ENCODE data around the gene SSBP4. TPM values are rescaled to one million over a fixed set of nuclear protein-coding genes. Genes with fewer than 3 reads are reported as not detected.

The SSBP4 gene
- total and polyA plus RNA-seq, 2 experiments from 2014 or later: 72.6 to 156 TPM

- no peak overlapping the region for H2AFZ ChIP-seq
- H3K4me3 ChIP-seq: no peak overlapping the region
- no peak overlapping the region for H3K27ac ChIP-seq
- H3K79me2 ChIP-seq: no peaks in the 10 kb centered on the region
- H3K4me2 ChIP-seq: no peak overlapping the region
- H3K9me2 ChIP-seq (replicated peaks; ENCODE audit: insufficient read depth): no peaks in the 10 kb centered on the region
- DNase-seq (ENCODE audit: low spot score): no peak
- no peaks in the 10 kb centered on the region for H3K27me3 ChIP-seq
- no peak for TF ChIP-seq CTCF (IDR thresholded peaks at IDR 0.05; ENCODE audit: poor library complexity)
- no peak for TF ChIP-seq EZH2 (IDR thresholded peaks at IDR 0.05; ENCODE audit: borderline replicate concordance)
- TF ChIP-seq EZH2phosphoT487 (IDR thresholded peaks at IDR 0.05; ENCODE audit: low read depth, severe bottlenecking, unreplicated experiment): no peak
- no peaks in the 10 kb centered on the region for H3K9me3 ChIP-seq (ENCODE audit: low read depth)
- H4K20me1 ChIP-seq (ENCODE audit: insufficient read depth, poor library complexity, severe bottlenecking): no peaks in the 10 kb centered on the region
- H3K4me1 ChIP-seq (ENCODE audit: insufficient read depth): peaks cover 31% of the 10 kb centered on the region
- 90% methylated on average over 23 of the region's 23 CpGs for WGBS (ENCODE audit: low lambda C conversion rate, missing lambda C conversion rate)
- no peaks in the 10 kb centered on the region for H3K36me3 ChIP-seq (replicated peaks; ENCODE audit: insufficient read depth, low read depth)
Measured at GRCh38 chr19:18440936-18441803, 22.0 kb downstream of the SSBP4 start.

- H3K36me3 ChIP-seq (replicated peaks; ENCODE audit: insufficient read depth, low read depth): no peaks in the 10 kb centered on the region
- no peaks in the 10 kb centered on the region for H3K27me3 ChIP-seq
- H3K4me1 ChIP-seq (ENCODE audit: insufficient read depth): peaks cover 26% of the 10 kb centered on the region
- H3K27ac ChIP-seq: no peak overlapping the region
- WGBS (ENCODE audit: low lambda C conversion rate, missing lambda C conversion rate): 87% methylated on average over 5 of the region's 5 CpGs
- no peak overlapping the region for H2AFZ ChIP-seq
- H3K9me3 ChIP-seq (ENCODE audit: low read depth): no peaks in the 10 kb centered on the region
- no peak for DNase-seq (ENCODE audit: low spot score)
- no peaks in the 10 kb centered on the region for H4K20me1 ChIP-seq (ENCODE audit: insufficient read depth, poor library complexity, severe bottlenecking)
- H3K4me3 ChIP-seq: no peak overlapping the region
- H3K4me2 ChIP-seq: no peak overlapping the region
- no peak for TF ChIP-seq CTCF (IDR thresholded peaks at IDR 0.05; ENCODE audit: poor library complexity)
- no peak for TF ChIP-seq EZH2phosphoT487 (IDR thresholded peaks at IDR 0.05; ENCODE audit: low read depth, severe bottlenecking, unreplicated experiment)
- TF ChIP-seq EZH2 (IDR thresholded peaks at IDR 0.05; ENCODE audit: borderline replicate concordance): no peak
- H3K9me2 ChIP-seq (replicated peaks; ENCODE audit: insufficient read depth): no peaks in the 10 kb centered on the region
- no peaks in the 10 kb centered on the region for H3K79me2 ChIP-seq
Measured at GRCh38 chr19:18441804-18442788, 22.9 kb downstream of the SSBP4 start.

- no peak for TF ChIP-seq CTCF (IDR thresholded peaks at IDR 0.05; ENCODE audit: poor library complexity)
- no peak for TF ChIP-seq EZH2 (IDR thresholded peaks at IDR 0.05; ENCODE audit: borderline replicate concordance)
- no peak for TF ChIP-seq EZH2phosphoT487 (IDR thresholded peaks at IDR 0.05; ENCODE audit: low read depth, severe bottlenecking, unreplicated experiment)
- 93% methylated on average over 12 of the region's 12 CpGs for WGBS (ENCODE audit: low lambda C conversion rate, missing lambda C conversion rate)
- H4K20me1 ChIP-seq (ENCODE audit: insufficient read depth, poor library complexity, severe bottlenecking): no peaks in the 10 kb centered on the region
Measured at GRCh38 chr19:18442941-18443340, 23.7 kb downstream of the SSBP4 start.

More at GRCh38 chr19:18442941-18443340, 23.7 kb downstream of the SSBP4 start:
- no peaks in the 10 kb centered on the region for H3K27me3 ChIP-seq
- no peak overlapping the region for H3K27ac ChIP-seq
- no peaks in the 10 kb centered on the region for H3K36me3 ChIP-seq (replicated peaks; ENCODE audit: insufficient read depth, low read depth)
- H3K4me2 ChIP-seq: no peak overlapping the region
- H2AFZ ChIP-seq: no peak overlapping the region
- no peaks in the 10 kb centered on the region for H3K9me2 ChIP-seq (replicated peaks; ENCODE audit: insufficient read depth)
- H3K4me3 ChIP-seq: no peak overlapping the region
- DNase-seq (ENCODE audit: low spot score): no peak
- no peaks in the 10 kb centered on the region for H3K79me2 ChIP-seq
- H3K4me1 ChIP-seq (ENCODE audit: insufficient read depth): peaks cover 20% of the 10 kb centered on the region
- H3K9me3 ChIP-seq (ENCODE audit: low read depth): no peaks in the 10 kb centered on the region

Measured in hepatocyte (in vitro differentiated cells).